IPS DF 6.9 (cell line): ENCODE results near the gene ADGRB2.
A peak's percentile ranks its signal among the peaks of the same experiment; 100 is the strongest.

ENCODE experiments used
- DNase-seq: peaks from one replicate; pipeline ENCODE4 v3.0.0-alpha.2; 2013; ENCODE audit warnings: low read depth, low spot score
- H3K27ac ChIP-seq: one replicate; pipeline ENCODE4 v1.5.1; 2013; ENCODE audit warnings: low read length, control low read depth
- H3K27me3 ChIP-seq: 2 replicates; pipeline ENCODE4 v1.6.1; 2013; ENCODE audit warnings: mild to moderate bottlenecking, low read length; ENCODE audit not compliant: control insufficient read depth, insufficient read depth
- H3K36me3 ChIP-seq: 2 replicates; pipeline ENCODE4 v1.6.1; 2013; ENCODE audit warnings: low read length; ENCODE audit not compliant: control insufficient read depth, insufficient read depth
- H3K4me1 ChIP-seq: 2 replicates; pipeline ENCODE4 v1.6.1; 2013; ENCODE audit warnings: low read length; ENCODE audit not compliant: control insufficient read depth, insufficient read depth
- H3K4me3 ChIP-seq: 2 replicates; pipeline ENCODE4 v1.5.1; 2013; ENCODE audit warnings: mild to moderate bottlenecking, low read length
- H3K9me3 ChIP-seq: 2 replicates; pipeline ENCODE4 v1.6.1; 2013; ENCODE audit warnings: low read length, inconsistent platforms; ENCODE audit not compliant: control insufficient read depth, insufficient read depth
- WGBS: extraction: QIAGEN DNeasy Blood & Tissue Kit; methylation state at CpG from one replicate; pipeline ENCODE4 v1.1.7; 2013; ENCODE audit warnings: mixed read lengths, missing lambda C conversion rate; ENCODE audit not compliant: insufficient read length, insufficient coverage; 5-methylcytosine and 5-hydroxymethylcytosine counted together

Gene ADGRB2

GRCh38 chr1:31764312-31765040, at the start of gene ADGRB2:
Gene ADGRB2, minus strand, starts transcription at chr1:31764340. Its CDS starts 7,119 bp downstream, at chr1:31757221.
- peak within 1 kb of the TSS; percentile 62; the same call in 1 of the 2 replicates for H3K4me3 ChIP-seq
- H3K4me1 ChIP-seq = peaks cover 17% of the 10 kb centered on the region
- DNase-seq = no peak
- no peaks in the 10 kb centered on the region for H3K9me3 ChIP-seq
- no peaks in the 10 kb centered on the region for H3K36me3 ChIP-seq
- no peak within 1 kb of the TSS for H3K27ac ChIP-seq
- no peaks in the 10 kb centered on the region; the same call in 1 of the 2 replicates for H3K27me3 ChIP-seq
- WGBS = no CpG with 5 or more reads among the region's 59 CpGs

GRCh38 chr1:31812158-31812829, 48.2 kb upstream of the ADGRB2 start:
- no CpG with 5 or more reads among the region's 9 CpGs for WGBS
- H3K9me3 ChIP-seq = no peaks in the 10 kb centered on the region
- H3K36me3 ChIP-seq = no peaks in the 10 kb centered on the region
- no peak overlapping the region for H3K27ac ChIP-seq
- H3K4me1 ChIP-seq = no peaks in the 10 kb centered on the region
- no peak overlapping the region for H3K4me3 ChIP-seq
- no peaks in the 10 kb centered on the region for H3K27me3 ChIP-seq
- no peak for DNase-seq

GRCh38 chr1:31811605-31812004, 47.5 kb upstream of the ADGRB2 start:
- Histone ChIP-seq H3K36me3 (no peaks in the 10 kb centered on the region), H3K27me3 (no peaks in the 10 kb centered on the region), H3K27ac (no peak overlapping the region), H3K4me1 (no peaks in the 10 kb centered on the region), H3K9me3 (no peaks in the 10 kb centered on the region), H3K4me3 (no peak overlapping the region)
- WGBS = no CpG with 5 or more reads among the region's 7 CpGs
- no peak for DNase-seq

GRCh38 chr1:31809698-31810097, 45.6 kb upstream of the ADGRB2 start:
- WGBS = no CpG with 5 or more reads among the region's 4 CpGs
- Histone ChIP-seq H3K36me3 (no peaks in the 10 kb centered on the region), H3K27me3 (no peaks in the 10 kb centered on the region), H3K27ac (no peak overlapping the region), H3K4me1 (no peaks in the 10 kb centered on the region), H3K9me3 (no peaks in the 10 kb centered on the region), H3K4me3 (no peak overlapping the region)
- no peak for DNase-seq

GRCh38 chr1:31807273-31808048, 43.3 kb upstream of the ADGRB2 start:
- 100% methylated on average over 1 of the region's 4 CpGs for WGBS

GRCh38 chr1:31805318-31805717, 41.2 kb upstream of the ADGRB2 start:
- DNase-seq = no peak
- no peak overlapping the region for H3K27ac ChIP-seq
- H3K9me3 ChIP-seq = no peaks in the 10 kb centered on the region
- no peaks in the 10 kb centered on the region for H3K36me3 ChIP-seq
- no peaks in the 10 kb centered on the region for H3K4me1 ChIP-seq
- WGBS = no CpG with 5 or more reads among the region's 6 CpGs
- H3K27me3 ChIP-seq = no peaks in the 10 kb centered on the region
- no peak overlapping the region for H3K4me3 ChIP-seq

More at GRCh38 chr1:31807273-31808048, 43.3 kb upstream of the ADGRB2 start:
- Histone ChIP-seq H3K36me3 (no peaks in the 10 kb centered on the region), H3K9me3 (no peaks in the 10 kb centered on the region), H3K4me3 (no peak overlapping the region), H3K27me3 (no peaks in the 10 kb centered on the region), H3K27ac (no peak overlapping the region), H3K4me1 (no peaks in the 10 kb centered on the region)
- DNase-seq = no peak

GRCh38 chr1:31804098-31804497, 40.0 kb upstream of the ADGRB2 start:
- no peaks in the 10 kb centered on the region for H3K27me3 ChIP-seq
- no peaks in the 10 kb centered on the region for H3K36me3 ChIP-seq
- H3K9me3 ChIP-seq = no peaks in the 10 kb centered on the region
- no peak overlapping the region for H3K4me3 ChIP-seq
- no peak for DNase-seq
- H3K27ac ChIP-seq = no peak overlapping the region
- peaks cover 2% of the 10 kb centered on the region; the same call in 1 of the 2 replicates for H3K4me1 ChIP-seq
- WGBS = no CpG with 5 or more reads among the region's 1 CpG

GRCh38 chr1:31803610-31804009, 39.5 kb upstream of the ADGRB2 start:
- WGBS = no CpG with 5 or more reads among the region's 2 CpGs
- H3K4me1 ChIP-seq = peaks cover 2% of the 10 kb centered on the region; the same call in 1 of the 2 replicates

GRCh38 chr1:31802190-31803150, 38.3 kb upstream of the ADGRB2 start:
- WGBS = no CpG with 5 or more reads among the region's 13 CpGs
- no peak overlapping the region for H3K4me3 ChIP-seq

More at GRCh38 chr1:31803610-31804009, 39.5 kb upstream of the ADGRB2 start:
- H3K4me3 ChIP-seq = no peak overlapping the region
- no peak overlapping the region for H3K27ac ChIP-seq
- H3K36me3 ChIP-seq = no peaks in the 10 kb centered on the region
- DNase-seq = no peak
- H3K9me3 ChIP-seq = no peaks in the 10 kb centered on the region
- H3K27me3 ChIP-seq = no peaks in the 10 kb centered on the region

More at GRCh38 chr1:31802190-31803150, 38.3 kb upstream of the ADGRB2 start:
- no peaks in the 10 kb centered on the region for H3K27me3 ChIP-seq
- H3K27ac ChIP-seq = no peak overlapping the region
- no peak for DNase-seq
- no peaks in the 10 kb centered on the region for H3K36me3 ChIP-seq
- no peaks in the 10 kb centered on the region for H3K9me3 ChIP-seq
- peaks cover 2% of the 10 kb centered on the region; the same call in 1 of the 2 replicates for H3K4me1 ChIP-seq
